Nephron progenitor cell (in vitro differentiated cells): ENCODE measurements around the gene SLC45A3.

ENCODE experiments used
- DNase-seq: peaks from one replicate; pipeline ENCODE4 v3.0.0; 2021
- H3K27ac Mint-ChIP-seq: 2 replicates; pipeline ENCODE4 v1.8.0; 2021; ENCODE audit warnings: mild to moderate bottlenecking, moderate library complexity, mixed read lengths
- H3K27me3 Mint-ChIP-seq: 2 replicates; pipeline ENCODE4 v1.8.0; 2021; ENCODE audit warnings: mild to moderate bottlenecking, low read depth, mixed read lengths; ENCODE audit not compliant: poor library complexity
- H3K36me3 Mint-ChIP-seq: 2 replicates; pipeline ENCODE4 v1.8.0; 2021; ENCODE audit warnings: low read depth, mixed read lengths
- H3K4me1 Mint-ChIP-seq: 2 replicates; pipeline ENCODE4 v1.8.0; 2021; ENCODE audit warnings: mixed read lengths
- H3K4me3 Mint-ChIP-seq: 2 replicates; pipeline ENCODE4 v1.8.0; 2021; ENCODE audit warnings: mild to moderate bottlenecking, moderate library complexity, mixed read lengths
- H3K9me3 Mint-ChIP-seq: 2 replicates; pipeline ENCODE4 v1.8.0; 2021; ENCODE audit warnings: mild to moderate bottlenecking, moderate library complexity, mixed read lengths
- TF ChIP-seq, protein P1 (sequence below): fragments of 200-600 bp; sonication (generic); IDR thresholded peaks from 2 replicates; pipeline ENCODE4 v1.5.0; 2021; ENCODE audit warnings: antibody characterized with exemption

The SLC45A3 gene

DNA sequence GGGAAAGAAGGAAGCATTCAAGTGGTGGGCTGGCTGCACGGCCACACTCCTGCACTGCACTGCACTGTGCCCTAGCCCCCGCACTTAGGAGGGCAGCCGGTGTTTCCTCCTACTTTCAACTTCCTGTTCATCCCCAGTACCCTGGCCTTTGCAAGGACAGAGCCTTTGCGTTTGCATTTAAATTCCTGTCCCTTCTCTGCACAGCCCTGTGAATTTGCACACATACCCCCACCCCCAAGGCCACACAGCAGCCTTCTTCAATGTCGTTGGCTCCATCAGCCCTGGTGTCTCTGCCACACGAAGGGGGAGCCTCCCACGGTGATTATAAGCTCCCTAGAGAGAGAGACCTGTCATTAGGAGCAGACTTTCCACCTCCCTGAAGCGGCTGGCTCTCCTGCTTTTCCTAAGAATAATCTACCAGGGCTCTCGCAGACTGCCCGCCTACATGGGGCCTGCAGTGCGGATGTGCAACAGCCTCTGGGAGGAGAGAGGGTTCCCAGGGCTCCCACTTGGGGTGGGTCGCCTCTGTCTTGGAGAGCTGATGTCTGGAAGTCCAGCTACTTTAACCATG, 13.2 kb upstream of the SLC45A3 start:
- Mint-ChIP-seq H3K4me3 (peak overlapping the region; percentile 58), H3K27ac (peak overlapping the region; percentile 71), H3K36me3 (no peaks in the 10 kb centered on the region), H3K9me3 (no peaks in the 10 kb centered on the region), H3K4me1 (peaks cover 78% of the 10 kb centered on the region), H3K27me3 (peaks cover 14% of the 10 kb centered on the region)
- DNase-seq, result peak; percentile 21
- TF ChIP-seq, protein P1, sequence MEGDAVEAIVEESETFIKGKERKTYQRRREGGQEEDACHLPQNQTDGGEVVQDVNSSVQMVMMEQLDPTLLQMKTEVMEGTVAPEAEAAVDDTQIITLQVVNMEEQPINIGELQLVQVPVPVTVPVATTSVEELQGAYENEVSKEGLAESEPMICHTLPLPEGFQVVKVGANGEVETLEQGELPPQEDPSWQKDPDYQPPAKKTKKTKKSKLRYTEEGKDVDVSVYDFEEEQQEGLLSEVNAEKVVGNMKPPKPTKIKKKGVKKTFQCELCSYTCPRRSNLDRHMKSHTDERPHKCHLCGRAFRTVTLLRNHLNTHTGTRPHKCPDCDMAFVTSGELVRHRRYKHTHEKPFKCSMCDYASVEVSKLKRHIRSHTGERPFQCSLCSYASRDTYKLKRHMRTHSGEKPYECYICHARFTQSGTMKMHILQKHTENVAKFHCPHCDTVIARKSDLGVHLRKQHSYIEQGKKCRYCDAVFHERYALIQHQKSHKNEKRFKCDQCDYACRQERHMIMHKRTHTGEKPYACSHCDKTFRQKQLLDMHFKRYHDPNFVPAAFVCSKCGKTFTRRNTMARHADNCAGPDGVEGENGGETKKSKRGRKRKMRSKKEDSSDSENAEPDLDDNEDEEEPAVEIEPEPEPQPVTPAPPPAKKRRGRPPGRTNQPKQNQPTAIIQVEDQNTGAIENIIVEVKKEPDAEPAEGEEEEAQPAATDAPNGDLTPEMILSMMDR, result no peak

- Mint-ChIP-seq H3K9me3 (no peaks in the 10 kb centered on the region), H3K4me1 (peaks cover 78% of the 10 kb centered on the region), H3K36me3 (no peaks in the 10 kb centered on the region), H3K27me3 (peaks cover 14% of the 10 kb centered on the region), H3K27ac (no peak overlapping the region), H3K4me3 (no peak overlapping the region)
- no peak for DNase-seq
- TF ChIP-seq, protein P1, result no peak
These were observed 12.1 kb upstream of the SLC45A3 start for GRCh38 chr1:205692423-205692822.

GRCh38 chr1:205690122-205690756, 9.9 kb upstream of the SLC45A3 start:
- H3K4me1 Mint-ChIP-seq, result peaks cover 75% of the 10 kb centered on the region
- no peak for DNase-seq
- H3K4me3 Mint-ChIP-seq, result no peak overlapping the region
- TF ChIP-seq, protein P1, result no peak
- no peak overlapping the region for H3K27ac Mint-ChIP-seq
- H3K27me3 Mint-ChIP-seq, result peaks cover 10% of the 10 kb centered on the region
- no peaks in the 10 kb centered on the region for H3K36me3 Mint-ChIP-seq
- H3K9me3 Mint-ChIP-seq, result no peaks in the 10 kb centered on the region

GRCh38 chr1:205689479-205689878, 9.2 kb upstream of the SLC45A3 start:
- H3K27ac Mint-ChIP-seq, result peak overlapping the region; percentile 64
- H3K9me3 Mint-ChIP-seq, result no peaks in the 10 kb centered on the region
- TF ChIP-seq, protein P1, result no peak
- H3K4me1 Mint-ChIP-seq, result peaks cover 70% of the 10 kb centered on the region
- H3K36me3 Mint-ChIP-seq, result no peaks in the 10 kb centered on the region
- H3K4me3 Mint-ChIP-seq, result peak overlapping the region; percentile 16
- peak; percentile 13 for DNase-seq
- H3K27me3 Mint-ChIP-seq, result peaks cover 9% of the 10 kb centered on the region

GRCh38 chr1:205688171-205689080, 8.1 kb upstream of the SLC45A3 start:
- Mint-ChIP-seq H3K4me3 (no peak overlapping the region), H3K27me3 (peaks cover 8% of the 10 kb centered on the region), H3K36me3 (no peaks in the 10 kb centered on the region), H3K4me1 (peaks cover 62% of the 10 kb centered on the region), H3K9me3 (no peaks in the 10 kb centered on the region), H3K27ac (peak overlapping the region; percentile 52)
- DNase-seq, result no peak
- TF ChIP-seq, protein P1, result no peak
